Left hindlimb (tissue), 1 donor: ENCODE data around the gene MON1A.
"Not testable (repeated sequence)": the region's sequence is repeated elsewhere in the genome, so short reads cannot be mapped to it uniquely, and the experiment has no call there.

Experiments used
- DNase-seq: peaks from one replicate; pipeline ENCODE4 v3.0.0-alpha.2; 2018

The MON1A gene

DNA sequence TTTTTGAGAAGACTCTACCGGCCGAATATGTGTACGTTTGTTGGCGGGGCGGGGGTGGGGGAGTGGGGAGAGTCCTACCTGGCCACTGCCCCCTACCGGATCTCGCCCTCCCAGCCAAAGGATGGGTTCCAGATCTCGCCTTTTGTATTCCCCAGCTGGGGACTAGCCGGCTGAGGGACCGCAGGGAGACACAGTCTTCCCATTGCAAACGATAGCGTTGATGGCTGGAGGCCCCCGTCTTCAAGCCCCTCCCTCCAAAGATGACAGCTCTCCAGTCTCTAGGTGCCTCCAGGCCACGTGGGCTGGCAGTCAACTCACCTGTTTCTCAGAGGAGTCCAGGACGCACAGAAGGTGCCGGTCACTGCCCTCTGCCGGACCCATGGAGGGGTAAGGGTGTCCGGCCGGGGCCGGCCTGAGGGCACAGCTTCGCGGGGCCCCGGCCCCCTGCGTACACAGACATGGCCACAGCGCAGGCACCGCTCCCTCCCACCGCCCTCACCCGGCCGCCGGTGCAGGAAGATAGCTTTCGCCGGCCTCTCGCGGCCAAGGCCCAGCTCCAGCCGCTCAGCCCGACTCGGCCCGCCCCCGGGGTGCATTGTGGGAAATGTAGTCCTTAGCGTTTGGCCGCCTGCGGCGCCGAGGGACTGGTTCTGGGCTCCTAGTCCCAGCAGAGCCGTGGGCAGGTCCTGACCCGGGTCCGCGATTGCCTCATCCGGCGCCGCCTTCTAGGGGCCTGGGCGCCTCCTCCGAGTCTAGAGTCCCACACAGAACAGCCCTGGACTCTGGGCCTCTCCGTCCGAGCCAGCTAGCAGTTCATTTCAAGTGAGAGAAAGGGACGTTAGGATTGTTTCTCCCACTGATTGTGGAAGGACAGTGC lies at the start of gene MON1A:
TSS of gene MON1A (minus strand) at position 521 of the 877 bp plus-strand sequence. CDS start 16,465 bp downstream, outside the sequence.
- DNase-seq = peak; percentile 94

- no peak for DNase-seq
Observed at GRCh38 chr3:49976942-49977341, 47.3 kb upstream of the MON1A start.

- no peak for DNase-seq
Observed at GRCh38 chr3:49972656-49973055, 43.0 kb upstream of the MON1A start.

GRCh38 chr3:49968346-49968745 lies 38.7 kb upstream of the MON1A start:
- DNase-seq = no peak

DNA sequence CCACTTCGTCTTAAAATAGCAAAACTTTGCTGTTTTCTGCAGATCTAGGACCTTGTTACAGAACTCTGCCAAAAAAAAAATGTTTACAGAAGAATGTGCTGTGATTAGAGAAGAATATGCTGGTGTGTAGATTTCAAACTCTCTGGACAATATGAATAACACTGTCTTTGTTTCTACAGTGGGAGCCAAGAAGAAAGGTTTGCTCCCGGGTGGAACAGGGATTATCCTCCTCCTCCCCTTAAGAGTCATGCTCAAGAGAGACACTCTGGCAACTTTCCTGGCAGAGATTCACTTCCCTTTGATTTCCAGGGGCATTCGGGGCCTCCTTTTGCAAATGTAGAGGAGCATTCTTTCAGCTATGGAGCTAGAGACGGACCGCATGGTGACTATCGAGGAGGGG lies 37.7 kb upstream of the MON1A start:
- no peak for DNase-seq

GRCh38 chr3:49966233-49966942 lies 36.8 kb upstream of the MON1A start:
- DNase-seq = no peak

DNA sequence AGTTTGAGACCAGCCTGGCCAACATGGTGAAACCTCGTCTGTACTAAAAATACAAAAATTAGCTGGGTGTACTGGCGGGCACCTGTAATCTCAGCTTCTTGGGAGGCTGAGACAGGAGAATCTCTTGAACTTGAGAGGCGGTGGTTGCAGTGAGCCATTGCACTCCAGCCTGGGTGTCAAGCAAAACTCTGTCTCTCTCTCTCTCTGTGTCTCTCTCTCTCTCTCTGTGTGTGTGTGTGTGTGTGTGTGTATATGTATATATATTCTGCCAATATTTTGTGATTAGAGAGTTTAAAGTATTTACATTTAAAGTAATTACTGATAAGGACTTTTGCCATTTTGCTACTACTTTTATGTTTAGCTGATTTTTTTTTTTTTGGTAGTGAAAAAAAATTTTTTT lies 26.0 kb upstream of the MON1A start:
- DNase-seq = no peak

DNA sequence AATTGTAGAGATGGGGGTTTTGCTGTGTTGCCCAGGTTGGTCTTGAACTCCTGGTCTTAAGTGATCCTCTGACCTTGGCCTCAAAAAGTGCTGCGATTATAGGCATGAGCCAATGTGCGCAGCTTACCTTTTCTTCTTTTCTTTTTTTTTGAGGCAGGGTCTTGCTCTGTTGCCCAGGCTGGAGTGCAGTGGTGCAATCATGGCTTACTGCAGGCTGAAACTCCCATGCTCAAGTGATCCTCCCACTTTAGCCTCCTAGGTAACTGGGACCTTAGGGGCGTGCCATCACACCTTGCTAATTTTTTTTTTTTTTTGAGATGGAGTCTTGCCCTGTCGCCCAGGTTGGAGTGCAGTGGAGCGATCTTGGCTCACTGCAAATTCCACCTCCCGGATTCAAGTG lies 23.3 kb upstream of the MON1A start:
- no peak for DNase-seq

GRCh38 chr3:49942651-49943050 lies 13.0 kb upstream of the MON1A start:
- DNase-seq = no peak

DNA sequence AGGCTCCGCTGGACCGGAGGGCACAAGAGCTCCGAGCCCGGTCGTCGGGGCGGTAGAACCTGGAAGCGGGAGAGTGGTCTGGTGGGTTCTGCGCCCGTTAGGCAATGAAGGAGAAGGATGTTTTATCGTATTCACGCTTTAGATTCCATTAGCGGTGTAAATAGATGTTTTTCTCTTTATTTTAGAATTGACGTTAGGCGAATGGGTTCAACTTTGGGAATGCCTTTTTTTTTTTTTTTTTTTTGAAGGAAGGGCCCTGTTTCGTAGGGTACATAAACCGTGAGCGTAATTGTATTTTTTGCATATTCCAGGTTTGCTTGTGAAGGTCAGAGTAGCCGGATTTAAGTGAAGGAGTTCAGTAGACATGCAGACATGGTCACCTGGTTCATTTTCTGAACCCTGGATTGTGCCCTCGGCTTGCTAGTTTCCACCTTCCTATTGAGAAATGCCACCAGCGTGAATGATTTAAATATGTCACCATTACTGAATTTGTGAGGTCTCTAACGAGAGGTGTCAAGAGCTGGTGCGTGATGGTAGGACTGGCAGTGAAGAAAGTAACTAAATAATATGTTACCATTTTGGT lies 11.1 kb upstream of the MON1A start:
- no peak for DNase-seq

- DNase-seq = peak; percentile 97
Observed at GRCh38 chr3:49939858-49940666, 10.5 kb upstream of the MON1A start, which contains the start of gene RBM6. TSS of gene RBM6 (plus strand) at chr3:49940150. CDS start at chr3:49962642, 22,492 bp downstream.

GRCh38 chr3:49937090-49937489 lies 7.5 kb upstream of the MON1A start:
- DNase-seq = no peak

DNA sequence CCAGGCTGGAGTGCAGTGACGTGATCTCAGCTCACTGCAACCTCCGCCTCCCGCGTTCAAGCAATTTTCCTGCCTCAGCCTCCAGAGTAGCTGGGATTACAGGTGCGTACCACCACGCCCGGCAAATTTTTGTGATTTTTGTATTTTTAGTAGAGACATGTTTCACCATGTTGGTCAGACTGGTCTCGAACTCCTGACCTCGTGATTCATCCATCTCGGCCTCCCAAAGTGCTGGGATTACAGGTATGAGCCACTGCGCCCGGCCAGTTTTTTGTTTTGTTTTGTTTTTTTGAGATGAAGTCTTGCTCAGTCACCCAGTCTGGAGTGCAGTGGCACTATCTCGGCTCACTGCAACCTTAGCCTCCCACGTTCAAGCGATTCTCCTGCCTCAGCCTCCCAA lies 2.7 kb upstream of the MON1A start:
- DNase-seq = not testable (repeated sequence)

DNA sequence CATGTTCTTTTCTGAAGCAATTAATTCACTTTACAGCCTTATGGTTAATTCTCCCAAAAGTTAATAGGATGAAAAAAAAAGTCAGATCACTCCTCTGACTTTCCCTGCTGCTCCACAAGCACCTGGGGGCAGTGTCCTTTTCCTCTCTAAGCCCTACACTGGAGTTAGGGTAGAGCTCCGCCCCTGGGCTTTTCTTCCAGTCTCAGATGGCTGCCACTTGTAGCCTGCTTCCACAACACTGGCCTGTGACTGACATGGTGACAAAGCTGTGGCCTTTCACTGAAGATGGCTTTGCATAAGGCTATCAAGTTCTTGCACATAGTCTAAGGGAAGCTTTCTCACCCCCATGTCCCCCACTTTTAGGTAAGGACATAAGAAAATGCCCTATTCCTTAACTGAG lies 1.3 kb upstream of the MON1A start:
- DNase-seq = no peak

GRCh38 chr3:49930168-49930690 lies 618 bp upstream of the MON1A start:
- no peak for DNase-seq

GRCh38 chr3:49928481-49929017 lies 1.1 kb downstream of the MON1A start:
- no peak for DNase-seq

GRCh38 chr3:49927798-49928197 lies 1.8 kb downstream of the MON1A start:
- no peak for DNase-seq

DNA sequence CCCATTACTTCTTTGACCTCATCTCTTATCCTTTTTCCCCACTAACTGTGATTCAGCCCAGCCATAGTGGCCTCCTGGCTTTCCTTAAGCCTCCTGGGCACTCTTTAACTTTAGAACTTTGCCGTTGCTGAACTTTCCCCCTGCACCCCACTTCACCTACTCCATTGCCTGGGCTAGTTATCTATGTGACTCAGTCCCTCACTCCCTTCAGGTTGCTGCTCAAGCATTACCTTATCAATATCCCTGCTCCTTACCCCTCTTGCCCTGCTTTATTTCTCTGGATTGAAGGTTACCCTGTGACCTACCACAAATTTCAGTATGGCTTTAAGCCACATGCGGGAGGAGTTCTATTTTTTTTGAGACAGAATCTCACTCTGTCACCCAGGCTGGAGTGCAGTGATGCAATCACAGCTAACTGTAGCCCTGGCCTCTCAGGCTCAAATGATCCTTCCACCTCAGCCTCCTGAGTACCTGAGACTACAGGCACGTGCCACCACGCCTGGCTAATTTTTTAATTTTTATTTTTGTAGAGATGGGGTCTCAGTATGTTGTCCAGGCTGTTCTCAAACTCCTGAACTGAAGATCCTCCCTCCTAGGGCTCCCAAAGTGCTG lies 3.4 kb downstream of the MON1A start:
- no peak for DNase-seq

DNA sequence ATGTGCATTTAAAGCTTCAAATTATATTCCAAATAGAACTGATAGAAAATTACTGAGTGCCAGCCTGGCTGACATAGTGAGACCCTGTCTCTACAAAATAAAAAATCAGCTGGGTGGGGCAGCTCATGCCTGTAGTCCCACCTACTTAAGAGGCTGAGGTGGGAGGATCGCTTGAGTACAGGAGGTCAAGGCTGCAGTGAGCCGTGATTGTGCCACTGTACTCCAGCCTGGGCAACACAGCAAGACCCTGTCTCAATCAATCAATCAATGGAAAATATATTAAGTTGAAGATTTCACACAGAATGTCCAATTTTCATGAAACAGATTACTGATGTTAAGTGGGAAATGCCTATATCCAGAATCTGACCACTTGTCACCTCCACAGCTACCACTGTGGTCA lies 4.1 kb downstream of the MON1A start:
- DNase-seq = no peak

- no peak for DNase-seq
Observed at GRCh38 chr3:49924683-49925082, 4.9 kb downstream of the MON1A start.

DNA sequence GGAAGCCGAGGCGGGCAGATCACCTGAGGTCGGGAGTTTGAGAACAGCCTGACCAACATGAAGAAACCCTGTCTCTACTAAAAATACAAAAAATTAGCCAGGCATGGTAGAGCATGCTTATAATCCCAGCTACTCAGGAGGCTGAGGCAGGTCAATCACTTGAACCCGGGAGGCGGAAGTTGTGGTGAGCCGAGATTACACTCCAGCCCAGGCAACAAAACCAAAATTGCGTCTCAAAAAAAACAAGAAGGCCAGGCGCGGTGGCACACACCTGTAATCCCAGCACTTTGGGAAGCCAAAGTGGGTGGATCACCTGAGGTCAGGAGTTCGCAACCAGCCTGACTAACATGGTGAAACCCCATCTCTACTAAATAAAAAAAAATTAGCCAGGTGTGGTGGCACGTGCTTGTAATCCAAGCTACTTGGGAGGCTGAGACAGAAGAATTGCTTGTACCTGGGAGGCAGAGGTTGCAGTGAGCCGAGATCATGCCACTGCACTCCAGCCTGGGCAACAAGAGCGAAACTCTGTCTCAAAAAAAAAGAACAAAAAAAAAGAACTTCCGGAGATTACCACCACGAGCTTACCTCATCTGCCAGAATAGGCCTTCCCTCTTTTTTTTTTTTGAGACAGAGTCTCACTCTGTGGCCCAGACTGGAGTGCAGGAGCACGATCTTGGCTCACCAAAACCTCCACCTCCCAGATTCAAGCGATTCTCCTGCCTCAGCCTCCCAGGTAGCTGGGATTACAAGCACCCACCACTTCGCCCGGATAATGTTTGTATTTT lies 11.6 kb downstream of the MON1A start:
- not testable (repeated sequence) for DNase-seq
